ENCODE results near the gene KIF2A. TPM values are rescaled to one million over a fixed set of nuclear protein-coding genes. Genes with fewer than 3 reads are reported as not detected.

KIF2A gene
- total RNA-seq, 2 donors from 2014 or later = 10.3 to 16.3 TPM

- DNase-seq (ENCODE audit: low spot score) = no peak
- Histone ChIP-seq H3K4me3 (no peak overlapping the region), H3K36me3 (peaks cover 29% of the 10 kb centered on the region), H3K27ac (no peak overlapping the region), H3K4me1 (no peaks in the 10 kb centered on the region), H3K27me3 (no peaks in the 10 kb centered on the region), H3K9me3 (no peaks in the 10 kb centered on the region)
- no peak for TF ChIP-seq CTCF (IDR thresholded peaks at IDR 0.05)
Observed at GRCh38 chr5:62348723-62349481, 42.9 kb downstream of the KIF2A start.

GRCh38 chr5:62354028-62354874 is 48.2 kb downstream of the KIF2A start:
- H3K36me3 ChIP-seq = peaks cover 29% of the 10 kb centered on the region

GRCh38 chr5:62362701-62363100 is 56.7 kb downstream of the KIF2A start:
- Histone ChIP-seq H3K36me3 (peaks cover 48% of the 10 kb centered on the region), H3K4me1 (no peaks in the 10 kb centered on the region), H3K4me3 (no peak overlapping the region), H3K27me3 (no peaks in the 10 kb centered on the region), H3K27ac (no peak overlapping the region), H3K9me3 (no peaks in the 10 kb centered on the region)
- DNase-seq (ENCODE audit: low spot score) = no peak
- no peak for TF ChIP-seq CTCF (IDR thresholded peaks at IDR 0.05)

More at GRCh38 chr5:62354028-62354874, 48.2 kb downstream of the KIF2A start:
- no peak overlapping the region for H3K4me3 ChIP-seq
- DNase-seq (ENCODE audit: low spot score) = no peak
- H3K4me1 ChIP-seq = no peaks in the 10 kb centered on the region
- H3K27me3 ChIP-seq = no peaks in the 10 kb centered on the region
- no peaks in the 10 kb centered on the region for H3K9me3 ChIP-seq
- no peak overlapping the region for H3K27ac ChIP-seq
- TF ChIP-seq CTCF (IDR thresholded peaks at IDR 0.05) = peak in 1 of 2 donors; percentile 71

- no peaks in the 10 kb centered on the region for H3K4me1 ChIP-seq
Observed at GRCh38 chr5:62369039-62369438, 63.0 kb downstream of the KIF2A start.

GRCh38 chr5:62371409-62371808 is 65.4 kb downstream of the KIF2A start:
- H3K27me3 ChIP-seq = no peaks in the 10 kb centered on the region
- H3K36me3 ChIP-seq = peaks cover 37% of the 10 kb centered on the region
- no peaks in the 10 kb centered on the region for H3K9me3 ChIP-seq
- no peak for TF ChIP-seq CTCF (IDR thresholded peaks at IDR 0.05)
- H3K4me3 ChIP-seq = no peak overlapping the region
- H3K27ac ChIP-seq = no peak overlapping the region
- no peaks in the 10 kb centered on the region for H3K4me1 ChIP-seq
- DNase-seq (ENCODE audit: low spot score) = no peak

More at GRCh38 chr5:62369039-62369438, 63.0 kb downstream of the KIF2A start:
- H3K4me3 ChIP-seq = no peak overlapping the region
- TF ChIP-seq CTCF (IDR thresholded peaks at IDR 0.05) = no peak
- H3K9me3 ChIP-seq = no peaks in the 10 kb centered on the region
- no peak overlapping the region for H3K27ac ChIP-seq
- no peak for DNase-seq (ENCODE audit: low spot score)
- no peaks in the 10 kb centered on the region for H3K27me3 ChIP-seq
- H3K36me3 ChIP-seq = peaks cover 39% of the 10 kb centered on the region

Measured in right atrium auricular region (tissue), 2 donors.